Motor neuron (in vitro differentiated cells): Measurements from ENCODE around the gene SEMA3G. TPM values are rescaled to one million over a fixed set of nuclear protein-coding genes. Genes with fewer than 3 reads are reported as not detected.

Experiments
- ATAC-seq, 8 experiments: fragments of 200-7000 bp; cut with Tn5 transposase; replicated peaks in 6 of 8; 2 replicates each; pipeline ENCODE4 v1.8.0; 2021; ENCODE audit warnings: mild to moderate bottlenecking in 8 of 8, moderate library complexity in 8 of 8
- H3K27ac ChIP-seq, 2 donors: fragments of 250-450 bp; sonication (Bioruptor Pico); 2 replicates each; pipeline ENCODE4 v1.9.0; 2021; ENCODE audit warnings: antibody characterized with exemption in 2 of 2, mild to moderate bottlenecking in 2 of 2, moderate library complexity in 1 of 2
- H3K4me1 ChIP-seq, 2 donors: fragments of 250-450 bp; sonication (Bioruptor Pico); replicated peaks in 1 of 2; 2 replicates each; pipeline ENCODE4 v1.6.1; 2021; ENCODE audit warnings: antibody characterized with exemption in 2 of 2, mild to moderate bottlenecking in 2 of 2, moderate library complexity in 1 of 2
- H3K4me3 ChIP-seq, 5 donors: fragments of 250-450 bp; sonication (Bioruptor Pico); 2 replicates each; pipeline ENCODE4 v1.9.0; 2021; ENCODE audit warnings: antibody characterized with exemption in 5 of 5, mild to moderate bottlenecking in 5 of 5, moderate library complexity in 4 of 5
- WGBS, 10 experiments: fragments of 450-650 bp; shearing (Covaris generic); methylation state at CpG; one replicate each; pipeline ENCODE4 v1.0.0; 2022; 5-methylcytosine and 5-hydroxymethylcytosine counted together
- in situ Hi-C, 9 experiments: fragments of 400-800 bp; cut with MboI; loops; one replicate each; pipeline ENCODE4 v1.15.0; 2021; ENCODE audit warnings: low sequenced_read_pairs in 9 of 9, low pct_unique_long_range_greater_than_20kb in 2 of 9; ENCODE audit not compliant: unreplicated experiment in 9 of 9
- total RNA-seq, 8 experiments: library from RNA; unstranded; fragments of 300-600 nt; gene quantifications; 2 replicates each; pipeline versions ENCODE4 v1.2.3 to v1.2.4, GENCODE V29; 2022

SEMA3G gene
- total RNA-seq, 8 experiments from 2014 or later: 0.05 to 0.91 (median 0.19) TPM

- 0 to 73% (median 0%) methylated on average over 1 to 6 of the region's 13 CpGs; no CpG with 5 or more reads in 5 of the 10 experiments for WGBS, 10 experiments
These were observed 2.0 kb upstream of the SEMA3G start for GRCh38 chr3:52446631-52447511.

GRCh38 chr3:52446042-52446441, 1.1 kb upstream of the SEMA3G start:
- 55 to 100% (median 60%) methylated on average over 1 to 2 of the region's 4 CpGs; no CpG with 5 or more reads in 7 of the 10 experiments for WGBS, 10 experiments
- no peak for ATAC-seq

More at GRCh38 chr3:52446631-52447511, 2.0 kb upstream of the SEMA3G start:
- peak; percentile 27 to 75 (median 50) for ATAC-seq
- Histone ChIP-seq H3K27ac (no peak overlapping the region), H3K4me1 (peaks cover 0 to 4% of the 10 kb centered on the region in 2 donors), H3K4me3 (no peak overlapping the region)
- in situ Hi-C loops: no loop called here

GRCh38 chr3:52443791-52444687, 864 bp downstream of the SEMA3G start:
- Histone ChIP-seq H3K4me3 (no peak overlapping the region), H3K4me1 (peaks cover 0 to 4% of the 10 kb centered on the region in 2 donors), H3K27ac (no peak overlapping the region)
- peak in 2 of 8 experiments; percentile 14 to 20 for ATAC-seq
- in situ Hi-C loops: no loop called here
- WGBS, 10 experiments: 80 to 100% (median 94%) methylated on average over 1 to 10 of the region's 25 CpGs; no CpG with 5 or more reads in 5 of the 10 experiments

More at GRCh38 chr3:52446042-52446441, 1.1 kb upstream of the SEMA3G start:
- in situ Hi-C loops: no loop called here
- Histone ChIP-seq H3K27ac (no peak overlapping the region), H3K4me3 (no peak overlapping the region), H3K4me1 (peaks cover 0 to 4% of the 10 kb centered on the region in 2 donors)

GRCh38 chr3:52443268-52443610, 1.7 kb downstream of the SEMA3G start:
- H3K4me3 ChIP-seq: no peak overlapping the region
- H3K4me1 ChIP-seq: peaks cover 0 to 4% of the 10 kb centered on the region in 2 donors
- 60 to 95% (median 80%) methylated on average over 1 to 6 of the region's 8 CpGs; no CpG with 5 or more reads in 6 of the 10 experiments for WGBS, 10 experiments
- in situ Hi-C loops: no loop called here
- no peak for ATAC-seq
- H3K27ac ChIP-seq: no peak overlapping the region

GRCh38 chr3:52442409-52443267, 2.3 kb downstream of the SEMA3G start:
- Histone ChIP-seq H3K4me1 (peaks cover 0 to 4% of the 10 kb centered on the region in 2 donors), H3K27ac (no peak overlapping the region), H3K4me3 (no peak overlapping the region)
- ATAC-seq: peak in 1 of 8 experiments; percentile 7
- in situ Hi-C loops: no loop called here
- 78 to 100% (median 90%) methylated on average over 1 to 6 of the region's 16 CpGs; no CpG with 5 or more reads in 5 of the 10 experiments for WGBS, 10 experiments

GRCh38 chr3:52441772-52442332, 3.1 kb downstream of the SEMA3G start:
- ATAC-seq: no peak
- Histone ChIP-seq H3K4me3 (no peak overlapping the region), H3K4me1 (peaks cover under 1 to 4% of the 10 kb centered on the region in 2 donors), H3K27ac (no peak overlapping the region)
- in situ Hi-C loops: no loop called here
- WGBS, 10 experiments: 79% methylated on average over 7 of the region's 18 CpGs; no CpG with 5 or more reads in 9 of the 10 experiments

- in situ Hi-C loops: no loop called here
- Histone ChIP-seq H3K4me3 (no peak overlapping the region), H3K4me1 (peaks cover 7% of the 10 kb centered on the region in 2 donors), H3K27ac (no peak overlapping the region)
- 93% methylated on average over 3 of the region's 23 CpGs; no CpG with 5 or more reads in 9 of the 10 experiments for WGBS, 10 experiments
- ATAC-seq: no peak
These were observed 3.7 kb downstream of the SEMA3G start for GRCh38 chr3:52441091-52441771.

- Histone ChIP-seq H3K4me1 (peaks cover 7% of the 10 kb centered on the region in 2 donors), H3K4me3 (no peak overlapping the region), H3K27ac (no peak overlapping the region)
- in situ Hi-C loops: no loop called here
- no peak for ATAC-seq
- 69 to 74% (median 71%) methylated on average over 1 to 7 of the region's 14 CpGs; no CpG with 5 or more reads in 7 of the 10 experiments for WGBS, 10 experiments
These were observed 4.2 kb downstream of the SEMA3G start for GRCh38 chr3:52440671-52441070.

GRCh38 chr3:52440249-52440551, 4.7 kb downstream of the SEMA3G start:
- no peak overlapping the region for H3K4me3 ChIP-seq
- H3K4me1 ChIP-seq: peaks cover 7% of the 10 kb centered on the region in 2 donors
- in situ Hi-C loops: no loop called here
- ATAC-seq: no peak
- H3K27ac ChIP-seq: no peak overlapping the region
- 90% methylated on average over 4 of the region's 12 CpGs; no CpG with 5 or more reads in 9 of the 10 experiments for WGBS, 10 experiments

GRCh38 chr3:52439426-52440248, 5.3 kb downstream of the SEMA3G start:
- in situ Hi-C loops: no loop called here
- Histone ChIP-seq H3K4me3 (no peak overlapping the region), H3K4me1 (peaks cover 8 to 10% of the 10 kb centered on the region in 2 donors), H3K27ac (no peak overlapping the region)
- no peak for ATAC-seq
- 40 to 100% (median 80%) methylated on average over 1 to 4 of the region's 16 CpGs; no CpG with 5 or more reads in 7 of the 10 experiments for WGBS, 10 experiments
